A549 (cell line): ENCODE measurements around the gene DLGAP1. TPM values are rescaled to one million over a fixed set of nuclear protein-coding genes. Genes with fewer than 3 reads are reported as not detected.

Experiments used
- ATAC-seq, 2 experiments: fragments of 200-7000 bp in 1 of 2; fragments of >200 bp in 1 of 2; cut with Nextera tagmentation in 1 of 2; cut with Tn5 transposase in 1 of 2; 3 replicates each; pipeline versions ENCODE4 v1.8.0 to v1.9.1; 2018 to 2020; ENCODE audit warnings: mild to moderate bottlenecking in 1 of 2, moderate library complexity in 1 of 2
- CTCF ChIA-PET: fragments of 300-600 bp; sonication (Branson Sonifier 250); formaldehyde crosslinking; extraction: SDS; loops from one replicate; lab custom pipeline; 2021; ENCODE audit warnings: antibody characterized with exemption, inconsistent platforms; lab: Yijun Ruan, JAX
- POLR2A ChIA-PET: fragments of 350-600 bp; formaldehyde crosslinking; extraction: SDS; loops from one replicate; lab custom pipeline; 2021; ENCODE audit warnings: antibody characterized with exemption, inconsistent platforms; lab: Yijun Ruan, JAX
- DNase-seq, 2 experiments: peaks; one replicate each; pipeline versions ENCODE4 v3.0.0 to v3.0.0-alpha.2; 2011 to 2016; ENCODE audit warnings: low read depth in 1 of 2, low spot score in 1 of 2
- FAIRE-seq: peaks from 2 replicates; lab custom pipeline; 2011; peaks lifted over from hg19 to GRCh38; lab: Jason Lieb, UNC
- H3K27ac ChIP-seq, 2 experiments: fragments of >200 bp; sonication (Bioruptor Twin); formaldehyde crosslinking; 3 replicates each; pipeline ENCODE4 v1.5.1; 2016 to 2017
- H3K4me1 ChIP-seq: fragments of >200 bp; sonication (Bioruptor Twin); formaldehyde crosslinking; 3 replicates; pipeline ENCODE4 v1.6.1; 2016
- H3K4me2 ChIP-seq: fragments of >200 bp; sonication (Bioruptor Twin); formaldehyde crosslinking; 3 replicates; pipeline ENCODE4 v1.6.1; 2016
- H3K4me3 ChIP-seq: fragments of >200 bp; sonication (Bioruptor Twin); formaldehyde crosslinking; 3 replicates; pipeline ENCODE4 v1.5.1; 2016
- H3K9me3 ChIP-seq: fragments of >200 bp; sonication (Bioruptor Twin); formaldehyde crosslinking; 3 replicates; pipeline ENCODE4 v1.6.1; 2016
- BHLHE40 ChIP-seq: IDR thresholded peaks from 2 replicates; pipeline ENCODE4 v1.6.1; 2012; ENCODE audit warnings: low read depth, low read length, inconsistent platforms
- CEBPB ChIP-seq, 2 experiments: fragments of >200 bp in 1 of 2; sonication (Bioruptor Twin) in 1 of 2; formaldehyde crosslinking in 1 of 2; IDR thresholded peaks; 2 replicates each; pipeline ENCODE4 v1.6.1; 2012 to 2016
- CHD2 ChIP-seq: fragments of 150-350 bp; IDR thresholded peaks from 2 replicates; pipeline ENCODE4 v1.6.1; 2014; ENCODE audit warnings: low read length; ENCODE audit not compliant: partially characterized antibody
- EHF ChIP-seq: fragments of 250-450 bp; sonication (Bioruptor Pico); IDR thresholded peaks from 2 replicates; pipeline ENCODE4 v1.5.0; 2020; ENCODE audit warnings: mild to moderate bottlenecking
- EP300 ChIP-seq, 2 experiments: fragments of >200 bp; sonication (Bioruptor Twin); formaldehyde crosslinking; IDR thresholded peaks; 2 replicates in 1 of 2; 3 replicates in 1 of 2; pipeline ENCODE4 v1.6.1; 2016 to 2017
- HMGXB4 ChIP-seq: fragments of 250-450 bp; sonication (Bioruptor Pico); IDR thresholded peaks from 2 replicates; pipeline ENCODE4 v1.5.0; 2021; ENCODE audit warnings: mild to moderate bottlenecking, moderate library complexity, borderline replicate concordance
- HOXB13 ChIP-seq: fragments of 250-450 bp; sonication (Bioruptor Pico); IDR thresholded peaks from 2 replicates; pipeline ENCODE4 v1.5.0; 2020; ENCODE audit warnings: low read depth, mild to moderate bottlenecking, moderate library complexity
- HOXB5 ChIP-seq: fragments of 250-450 bp; sonication (Bioruptor Pico); IDR thresholded peaks from 2 replicates; pipeline ENCODE4 v1.5.0; 2020; ENCODE audit warnings: mild to moderate bottlenecking, moderate library complexity
- JUN ChIP-seq, 2 experiments: fragments of >200 bp; sonication (Bioruptor Twin); formaldehyde crosslinking; IDR thresholded peaks; 2 replicates in 1 of 2; 3 replicates in 1 of 2; pipeline ENCODE4 v1.6.1; 2016 to 2017
- KDM5A ChIP-seq: fragments of 200-600 bp; sonication (generic); IDR thresholded peaks from 2 replicates; pipeline ENCODE4 v1.6.1; 2016; ENCODE audit warnings: antibody characterized with exemption, mild to moderate bottlenecking
- MAZ ChIP-seq: fragments of 150-350 bp; IDR thresholded peaks from 2 replicates; pipeline ENCODE4 v1.6.1; 2014; ENCODE audit warnings: antibody characterized with exemption, low read depth, low read length, borderline replicate concordance
- NFE2L2 ChIP-seq: fragments of 150-350 bp; conservative IDR thresholded peaks from 2 replicates; pipeline ENCODE4 v1.6.1; 2014; ENCODE audit warnings: low read length
- PHF8 ChIP-seq: fragments of 200-600 bp; sonication (generic); IDR thresholded peaks from 2 replicates; pipeline ENCODE4 v1.6.1; 2016; ENCODE audit warnings: low read depth, mild to moderate bottlenecking, antibody characterized with exemption, moderate library complexity, borderline replicate concordance
- RNF2 ChIP-seq: fragments of 200-600 bp; sonication (generic); IDR thresholded peaks from 2 replicates; pipeline ENCODE4 v1.6.1; 2016; ENCODE audit warnings: low read depth, mild to moderate bottlenecking, antibody characterized with exemption, moderate library complexity, borderline replicate concordance
- SMC3 ChIP-seq: fragments of >200 bp; sonication (Bioruptor Twin); formaldehyde crosslinking; IDR thresholded peaks from 3 replicates; pipeline ENCODE4 v1.6.1; 2018; ENCODE audit warnings: inconsistent platforms
- USF2 ChIP-seq: fragments of 450-650 bp; IDR thresholded peaks from 2 replicates; pipeline ENCODE4 v1.6.1; 2014; ENCODE audit warnings: antibody characterized with exemption
- ZFP36 ChIP-seq: fragments of 450-650 bp; IDR thresholded peaks from 2 replicates; pipeline ENCODE4 v1.6.1; 2014; ENCODE audit warnings: borderline replicate concordance; ENCODE audit not compliant: partially characterized antibody
- ZNF302 ChIP-seq: fragments of 250-450 bp; sonication (Bioruptor Pico); IDR thresholded peaks from 2 replicates; pipeline ENCODE4 v1.9.0; 2021; ENCODE audit warnings: inconsistent platforms, mild to moderate bottlenecking, moderate library complexity
- WGBS: methylation state at CpG from one replicate; pipeline ENCODE4 v1.1.6; 2017; ENCODE audit errors: missing lambda C conversion rate; 5-methylcytosine and 5-hydroxymethylcytosine counted together
- polyA plus RNA-seq, 4 experiments: library from polyadenylated mRNA; depleted of rRNA in 3 of 4; stranded (reverse); fragments of >200 nt; fragmentation: RNase III in 1 of 4; extraction: RNeasy Plus Mini Kit Qiagen cat#74134 plus additional on column Dnase treatment in 1 of 4; gene quantifications; 2 replicates in 3 of 4; 3 replicates in 1 of 4; pipeline ENCODE4 v1.2.3, GENCODE V29; 2011 to 2017
- TF ChIP-seq, protein P1 (sequence below): fragments of >200 bp; sonication (Bioruptor Twin); formaldehyde crosslinking; IDR thresholded peaks from 2 replicates; pipeline ENCODE4 v1.6.1; 2016
- TF ChIP-seq, protein P2 (sequence below): fragments of >200 bp; sonication (Bioruptor Twin); formaldehyde crosslinking; IDR thresholded peaks from 3 replicates; pipeline ENCODE4 v1.5.1; 2016

The DLGAP1 gene
- polyA plus RNA-seq, 2 of the 4 experiments (the other 2 are of a cell fraction), result 0.04 to 0.12 TPM

DNA sequence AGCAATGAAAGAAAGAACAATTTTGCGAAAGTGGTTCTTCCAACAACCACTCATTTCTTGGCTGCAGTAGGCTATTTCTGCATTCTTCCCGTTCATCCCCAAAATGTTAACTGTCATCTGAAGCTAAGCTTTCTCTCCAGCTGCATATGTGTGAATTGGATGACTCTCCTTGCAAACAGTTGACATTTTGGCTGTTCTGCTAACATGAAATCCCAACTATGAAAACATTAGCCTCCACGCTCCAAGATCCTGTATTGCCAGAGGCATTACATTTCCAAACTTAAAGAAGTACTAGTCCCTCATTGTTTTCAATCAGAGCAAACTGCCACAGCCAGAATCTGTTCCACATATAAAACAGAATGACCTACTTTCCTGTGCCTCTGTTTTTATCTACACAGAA lies 916.7 kb downstream of the DLGAP1 start (continued):
- TF ChIP-seq NFE2L2, result no peak
- no peak for TF ChIP-seq JUN (IDR thresholded peaks at IDR 0.05)
- TF ChIP-seq ZNF302 (CRISPR knock-in tag), result no peak
- TF ChIP-seq RNF2, result no peak
- no peak for TF ChIP-seq BHLHE40
- no peak for TF ChIP-seq EHF
- TF ChIP-seq ZFP36, result no peak

DNA sequence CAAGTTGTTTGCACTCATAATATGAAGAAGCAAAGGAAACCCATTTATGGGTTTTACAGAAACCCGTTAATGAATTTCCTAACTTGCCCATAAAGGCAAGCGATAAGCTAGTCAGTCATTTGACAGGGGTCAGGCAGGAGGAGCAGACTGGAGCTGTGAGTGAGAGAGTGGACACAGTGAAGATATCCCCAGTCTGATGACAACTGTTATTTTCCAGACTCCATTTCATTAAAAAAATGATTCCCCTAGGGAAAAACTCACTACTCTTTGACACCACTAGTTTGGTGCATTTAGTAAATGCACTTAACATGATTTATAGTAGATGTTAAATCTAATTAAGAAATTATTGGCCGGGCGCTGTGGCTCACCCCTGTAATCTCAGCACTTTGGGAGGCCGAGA lies 924.3 kb downstream of the DLGAP1 start:
- FAIRE-seq (no peak), DNase-seq (no peak), ATAC-seq (no peak)
- ChIA-PET CTCF (interaction anchor here (0.9 kb wide), 1 partner anchor 19 kb away, joined by 3 read pairs; no protein-coding TSS in a partner anchor), POLR2A (no interaction called here)
- Histone ChIP-seq H3K9me3 (no peaks in the 10 kb centered on the region), H3K4me3 (no peak overlapping the region), H3K4me2 (no peak overlapping the region), H3K27ac (no peak overlapping the region), H3K4me1 (no peaks in the 10 kb centered on the region)
- no peak for TF ChIP-seq USF2
- TF ChIP-seq, protein P1, sequence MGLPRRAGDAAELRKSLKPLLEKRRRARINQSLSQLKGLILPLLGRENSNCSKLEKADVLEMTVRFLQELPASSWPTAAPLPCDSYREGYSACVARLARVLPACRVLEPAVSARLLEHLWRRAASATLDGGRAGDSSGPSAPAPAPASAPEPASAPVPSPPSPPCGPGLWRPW, result no peak
- TF ChIP-seq, protein P2, sequence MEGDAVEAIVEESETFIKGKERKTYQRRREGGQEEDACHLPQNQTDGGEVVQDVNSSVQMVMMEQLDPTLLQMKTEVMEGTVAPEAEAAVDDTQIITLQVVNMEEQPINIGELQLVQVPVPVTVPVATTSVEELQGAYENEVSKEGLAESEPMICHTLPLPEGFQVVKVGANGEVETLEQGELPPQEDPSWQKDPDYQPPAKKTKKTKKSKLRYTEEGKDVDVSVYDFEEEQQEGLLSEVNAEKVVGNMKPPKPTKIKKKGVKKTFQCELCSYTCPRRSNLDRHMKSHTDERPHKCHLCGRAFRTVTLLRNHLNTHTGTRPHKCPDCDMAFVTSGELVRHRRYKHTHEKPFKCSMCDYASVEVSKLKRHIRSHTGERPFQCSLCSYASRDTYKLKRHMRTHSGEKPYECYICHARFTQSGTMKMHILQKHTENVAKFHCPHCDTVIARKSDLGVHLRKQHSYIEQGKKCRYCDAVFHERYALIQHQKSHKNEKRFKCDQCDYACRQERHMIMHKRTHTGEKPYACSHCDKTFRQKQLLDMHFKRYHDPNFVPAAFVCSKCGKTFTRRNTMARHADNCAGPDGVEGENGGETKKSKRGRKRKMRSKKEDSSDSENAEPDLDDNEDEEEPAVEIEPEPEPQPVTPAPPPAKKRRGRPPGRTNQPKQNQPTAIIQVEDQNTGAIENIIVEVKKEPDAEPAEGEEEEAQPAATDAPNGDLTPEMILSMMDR, result no peak
- TF ChIP-seq HOXB5, result no peak
- TF ChIP-seq KDM5A, result no peak
- no peak for TF ChIP-seq CHD2
- no peak for TF ChIP-seq MAZ
- no peak for TF ChIP-seq SMC3
- TF ChIP-seq EP300 (IDR thresholded peaks at IDR 0.05), result no peak
- no peak for TF ChIP-seq PHF8
- TF ChIP-seq ZNF302 (CRISPR knock-in tag), result no peak
- TF ChIP-seq HMGXB4, result no peak
- WGBS, result 94% methylated on average over 5 of the region's 5 CpGs

DNA sequence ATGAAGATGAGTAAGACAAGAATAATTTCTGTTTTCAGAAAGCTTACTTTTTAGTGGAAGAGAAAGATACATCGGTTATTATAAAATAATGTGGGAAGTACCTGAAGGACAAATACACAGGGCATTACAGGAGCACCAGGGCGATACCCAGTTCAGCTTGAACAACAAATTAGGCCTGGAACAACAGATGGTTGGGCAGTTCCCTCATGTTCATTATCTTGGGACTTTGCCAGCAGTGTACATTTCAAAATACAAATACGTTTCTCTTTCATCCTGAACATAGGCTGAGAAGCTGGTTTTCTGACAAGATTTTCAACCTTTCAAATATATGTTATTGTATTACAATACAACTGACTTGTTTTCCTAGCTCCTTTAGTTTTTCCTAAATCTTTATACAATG lies 925.5 kb downstream of the DLGAP1 start:
- H3K9me3 ChIP-seq, result no peaks in the 10 kb centered on the region
- no peak for ATAC-seq
- TF ChIP-seq CEBPB (IDR thresholded peaks at IDR 0.05) (no peak), HOXB13 (CRISPR knock-in tag) (no peak)
- 41% methylated on average over 3 of the region's 3 CpGs for WGBS
- DNase-seq, result no peak
- CTCF ChIA-PET, result interaction anchor here (0.6 to 1.0 kb wide), 2 partner anchors 9 to 36 kb away, joined by 3 read pairs; no protein-coding TSS in a partner anchor
- no peak for FAIRE-seq
- 0 out of 6 replicates have a peak overlapping the region, but pooled peaks of 1 of the 2 experiments have one; percentile 13 for H3K27ac ChIP-seq
- 0 out of 3 replicates have a peak overlapping the region, but pooled peaks have one; percentile 4 for H3K4me2 ChIP-seq
- no peaks in the 10 kb centered on the region for H3K4me1 ChIP-seq
- H3K4me3 ChIP-seq, result no peak overlapping the region
- POLR2A ChIA-PET, result no interaction called here
